Measurements from ENCODE around the gene ZNF672. TPM values are rescaled to one million over a fixed set of nuclear protein-coding genes. Genes with fewer than 3 reads are reported as not detected.

Gene ZNF672
- total and polyA plus RNA-seq, 2 of the 13 experiments (the other 11 are each of a cell fraction or from before 2014, with no cell fraction given): 17.2 to 22.9 TPM

DNA sequence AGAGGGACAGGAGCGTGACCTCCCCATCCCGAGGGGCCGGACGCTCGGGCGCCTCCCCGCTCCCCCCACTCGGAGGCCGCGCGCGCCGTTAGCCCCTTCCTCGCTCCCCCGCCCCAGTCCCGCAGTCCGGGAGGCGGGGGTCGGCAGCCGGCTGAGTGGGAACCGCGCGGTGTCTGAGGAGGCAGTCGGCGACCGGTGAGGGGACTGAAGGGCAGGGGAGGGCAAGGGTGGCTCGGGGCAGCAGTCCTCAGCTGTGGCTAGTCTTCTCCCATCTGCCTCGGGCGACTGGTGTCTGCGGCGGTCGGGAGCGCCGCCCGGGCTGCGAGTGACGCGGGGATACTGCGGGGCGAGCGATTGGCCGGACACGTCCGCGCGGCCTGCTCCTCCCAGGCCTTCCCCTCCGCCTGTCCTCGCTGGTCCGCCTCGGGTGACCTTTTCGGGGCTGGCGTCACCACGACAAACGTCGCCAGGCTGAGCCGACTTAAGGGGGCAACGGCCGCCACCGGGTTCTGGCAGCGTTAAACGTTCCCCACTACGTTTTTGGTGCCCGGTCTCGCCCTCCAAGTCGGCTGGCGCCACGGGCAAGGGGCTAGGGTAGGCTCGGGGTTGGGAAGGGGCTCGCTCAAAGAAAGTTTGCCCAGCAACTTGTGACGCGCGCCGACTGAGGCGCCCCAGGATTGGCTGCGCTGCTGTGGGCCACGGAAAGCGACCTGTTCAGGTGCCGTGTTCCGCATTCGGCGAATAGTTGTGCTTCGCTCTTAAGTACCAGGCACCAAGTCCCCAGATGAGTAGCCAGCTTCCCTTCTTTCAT, 538 bp downstream of the ZNF672 start (continued):
- no peak for TF ChIP-seq ZNF484 (CRISPR knock-in tag; IDR thresholded peaks at IDR 0.05; ENCODE audit: borderline replicate concordance, low read depth)
- TF ChIP-seq SIN3B (IDR thresholded peaks at IDR 0.05; ENCODE audit: low read length): no peak
- peak; percentile 59; the same call in 1 of the 2 replicates for TF ChIP-seq ZNF784 (CRISPR knock-in tag; IDR thresholded peaks at IDR 0.05; ENCODE audit: borderline replicate concordance)
- TF ChIP-seq ZFY (CRISPR knock-in tag; IDR thresholded peaks at IDR 0.05): peak; percentile 93
- no peak for TF ChIP-seq ZFAT (CRISPR knock-in tag; conservative IDR thresholded peaks at IDR 0.05)
- peak; percentile 91; the same call in 1 of the 2 replicates for TF ChIP-seq RXRA (CRISPR knock-in tag; IDR thresholded peaks at IDR 0.05)
- TF ChIP-seq, protein P1, sequence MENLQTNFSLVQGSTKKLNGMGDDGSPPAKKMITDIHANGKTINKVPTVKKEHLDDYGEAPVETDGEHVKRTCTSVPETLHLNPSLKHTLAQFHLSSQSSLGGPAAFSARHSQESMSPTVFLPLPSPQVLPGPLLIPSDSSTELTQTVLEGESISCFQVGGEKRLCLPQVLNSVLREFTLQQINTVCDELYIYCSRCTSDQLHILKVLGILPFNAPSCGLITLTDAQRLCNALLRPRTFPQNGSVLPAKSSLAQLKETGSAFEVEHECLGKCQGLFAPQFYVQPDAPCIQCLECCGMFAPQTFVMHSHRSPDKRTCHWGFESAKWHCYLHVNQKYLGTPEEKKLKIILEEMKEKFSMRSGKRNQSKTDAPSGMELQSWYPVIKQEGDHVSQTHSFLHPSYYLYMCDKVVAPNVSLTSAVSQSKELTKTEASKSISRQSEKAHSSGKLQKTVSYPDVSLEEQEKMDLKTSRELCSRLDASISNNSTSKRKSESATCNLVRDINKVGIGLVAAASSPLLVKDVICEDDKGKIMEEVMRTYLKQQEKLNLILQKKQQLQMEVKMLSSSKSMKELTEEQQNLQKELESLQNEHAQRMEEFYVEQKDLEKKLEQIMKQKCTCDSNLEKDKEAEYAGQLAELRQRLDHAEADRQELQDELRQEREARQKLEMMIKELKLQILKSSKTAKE (CRISPR knock-in tag; IDR thresholded peaks at IDR 0.05; ENCODE audit: borderline replicate concordance): no peak
- TF ChIP-seq ZMYM2 (CRISPR knock-in tag; IDR thresholded peaks at IDR 0.05): no peak
- no peak for TF ChIP-seq ZNF136 (CRISPR knock-in tag; IDR thresholded peaks at IDR 0.05; ENCODE audit: low read depth)
- no peak for TF ChIP-seq TIGD3 (CRISPR knock-in tag; IDR thresholded peaks at IDR 0.05; ENCODE audit: borderline replicate concordance)
- TF ChIP-seq ZBTB7A (CRISPR knock-in tag; IDR thresholded peaks at IDR 0.05): peak; percentile 70
- TF ChIP-seq ZNF777 (CRISPR knock-in tag; IDR thresholded peaks at IDR 0.05): peak; percentile 41; the same call in 1 of the 2 replicates
- peak; percentile 89 for TF ChIP-seq NR2C2 (CRISPR knock-in tag; IDR thresholded peaks at IDR 0.05; ENCODE audit: borderline replicate concordance)
- 0 out of 2 replicates have a peak, but pooled peaks have one; percentile 67 for TF ChIP-seq YEATS2 (CRISPR knock-in tag; IDR thresholded peaks at IDR 0.05; ENCODE audit: borderline replicate concordance)
- peak; percentile 96 for TF ChIP-seq ATF1 (CRISPR knock-in tag; IDR thresholded peaks at IDR 0.05)
- no peak for TF ChIP-seq RNF2 (conservative IDR thresholded peaks at IDR 0.05; ENCODE audit: low read depth)
- TF ChIP-seq, protein P2, sequence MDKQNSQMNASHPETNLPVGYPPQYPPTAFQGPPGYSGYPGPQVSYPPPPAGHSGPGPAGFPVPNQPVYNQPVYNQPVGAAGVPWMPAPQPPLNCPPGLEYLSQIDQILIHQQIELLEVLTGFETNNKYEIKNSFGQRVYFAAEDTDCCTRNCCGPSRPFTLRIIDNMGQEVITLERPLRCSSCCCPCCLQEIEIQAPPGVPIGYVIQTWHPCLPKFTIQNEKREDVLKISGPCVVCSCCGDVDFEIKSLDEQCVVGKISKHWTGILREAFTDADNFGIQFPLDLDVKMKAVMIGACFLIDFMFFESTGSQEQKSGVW (CRISPR knock-in tag; IDR thresholded peaks at IDR 0.05; ENCODE audit: borderline replicate concordance): no peak
- TF ChIP-seq HES4 (CRISPR knock-in tag; IDR thresholded peaks at IDR 0.05; ENCODE audit: borderline replicate concordance): peak; percentile 88; the same call in 1 of the 2 replicates
- TF ChIP-seq SIX4 (CRISPR knock-in tag; IDR thresholded peaks at IDR 0.05): no peak
- no peak for TF ChIP-seq ATRX (CRISPR knock-in tag; IDR thresholded peaks at IDR 0.05; ENCODE audit: borderline replicate concordance)
- peak; percentile 43; the same call in 1 of the 2 replicates for TF ChIP-seq BRF2 (CRISPR knock-in tag; IDR thresholded peaks at IDR 0.05)
- peak; percentile 12; the same call in 1 of the 2 replicates for TF ChIP-seq ZNF138 (CRISPR knock-in tag; IDR thresholded peaks at IDR 0.05; ENCODE audit: low read depth)
- no peak for TF ChIP-seq ZNF12 (CRISPR knock-in tag; IDR thresholded peaks at IDR 0.05)

Data from HepG2 (cell line).